CD4-positive, alpha-beta T cell treated with Interleukin-15 for 1 hour (primary cell): Measurements from ENCODE around the gene HEYL.

Source experiments
- DNase-seq: peaks from one replicate; pipeline ENCODE4 v3.0.0-alpha.2; 2020

The HEYL gene

DNA sequence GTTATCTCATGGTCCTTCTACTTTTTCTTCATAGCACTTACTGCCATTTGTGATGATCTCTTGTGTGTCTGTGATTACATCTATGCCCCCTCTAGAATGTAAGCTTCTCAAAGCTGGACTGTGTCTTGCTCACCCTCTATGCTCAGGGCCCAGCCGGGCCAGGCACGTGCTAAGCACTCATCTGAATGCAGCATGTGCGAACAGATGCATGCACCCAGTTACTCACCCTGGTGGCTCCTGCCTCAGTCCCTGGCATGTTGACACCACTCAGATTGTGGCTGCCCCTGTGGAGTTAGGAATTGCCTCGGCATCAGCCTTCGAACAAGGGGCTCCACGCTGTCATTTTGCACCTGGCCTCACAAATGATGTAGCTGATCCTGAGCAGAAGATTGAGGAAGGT lies 43.3 kb downstream of the HEYL start:
- no peak for DNase-seq

DNA sequence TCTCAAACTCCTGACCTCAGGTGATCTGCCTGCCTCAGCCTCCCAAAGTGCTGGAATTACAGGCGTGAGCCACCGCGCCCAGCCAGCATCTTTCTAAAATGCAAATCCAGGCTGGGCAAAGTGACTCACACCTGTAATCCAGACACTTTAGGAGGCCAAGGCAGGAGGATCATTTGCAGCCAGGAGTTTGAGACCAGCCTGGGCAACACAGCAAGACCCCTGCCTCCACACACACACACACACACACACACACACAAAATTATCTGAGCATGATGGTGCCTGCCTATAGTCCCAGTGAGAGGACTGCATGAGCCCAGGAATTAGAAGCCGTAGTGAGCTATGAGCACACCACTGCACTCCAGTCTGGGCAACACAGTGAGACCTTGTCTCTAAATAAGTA lies 46.1 kb downstream of the HEYL start:
- no peak for DNase-seq

DNA sequence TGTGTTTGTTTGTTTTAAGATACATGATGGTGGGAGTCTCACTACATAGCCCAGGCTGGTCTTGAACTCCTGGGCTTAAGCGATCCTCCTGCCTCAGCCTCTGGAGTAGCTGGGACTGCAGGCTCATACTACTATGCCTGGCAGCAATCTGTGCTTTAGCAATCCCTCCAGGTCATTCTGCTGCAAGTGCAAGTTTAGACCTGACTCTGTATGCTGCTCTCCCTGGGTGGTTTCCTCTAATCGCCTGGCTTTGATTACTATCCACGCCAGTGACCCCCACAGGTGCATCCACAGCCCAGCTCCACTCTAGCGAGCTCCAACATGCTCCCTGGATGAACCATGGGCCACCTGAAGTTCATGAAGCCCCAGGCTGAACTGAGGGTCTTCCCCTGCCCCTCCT lies 47.4 kb downstream of the HEYL start:
- DNase-seq, result no peak

DNA sequence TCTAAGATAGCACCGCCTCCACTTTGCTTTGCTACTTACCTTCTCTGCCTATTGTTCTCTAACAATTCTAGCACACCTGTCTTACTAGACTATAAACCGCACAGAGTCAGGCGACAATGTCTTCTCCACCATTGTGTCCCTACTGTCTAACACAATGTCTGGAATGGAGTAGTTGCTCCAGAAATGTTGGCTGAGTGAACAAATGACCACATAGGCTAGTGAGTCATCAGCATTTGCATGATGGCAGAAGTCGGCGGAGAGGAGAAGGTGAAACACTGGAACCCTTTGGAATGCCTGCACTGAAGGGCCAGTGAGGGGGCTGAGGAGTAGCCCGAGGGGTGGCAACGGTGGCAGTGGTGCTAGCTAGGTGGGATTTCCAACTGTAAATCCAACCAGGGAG lies 48.9 kb downstream of the HEYL start:
- no peak for DNase-seq

DNA sequence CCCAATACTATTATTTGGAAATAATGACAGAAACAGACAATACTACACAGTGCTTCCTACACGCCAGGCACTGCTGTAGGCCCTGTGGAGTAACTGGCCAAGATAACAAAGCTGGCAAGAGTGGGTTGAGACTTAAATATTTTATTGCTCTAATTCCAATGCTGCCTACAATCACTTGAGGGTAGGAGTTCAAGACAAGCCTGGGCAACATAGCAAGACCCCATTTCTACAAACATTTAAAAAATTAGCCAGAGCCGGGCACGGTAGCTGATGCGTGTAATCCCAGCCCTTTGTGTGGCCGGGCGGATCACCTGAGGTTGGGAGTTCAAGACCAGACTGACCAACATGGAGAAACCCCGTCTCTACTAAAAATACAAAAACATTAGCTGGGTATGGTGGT lies 53.5 kb downstream of the HEYL start:
- DNase-seq, result no peak

DNA sequence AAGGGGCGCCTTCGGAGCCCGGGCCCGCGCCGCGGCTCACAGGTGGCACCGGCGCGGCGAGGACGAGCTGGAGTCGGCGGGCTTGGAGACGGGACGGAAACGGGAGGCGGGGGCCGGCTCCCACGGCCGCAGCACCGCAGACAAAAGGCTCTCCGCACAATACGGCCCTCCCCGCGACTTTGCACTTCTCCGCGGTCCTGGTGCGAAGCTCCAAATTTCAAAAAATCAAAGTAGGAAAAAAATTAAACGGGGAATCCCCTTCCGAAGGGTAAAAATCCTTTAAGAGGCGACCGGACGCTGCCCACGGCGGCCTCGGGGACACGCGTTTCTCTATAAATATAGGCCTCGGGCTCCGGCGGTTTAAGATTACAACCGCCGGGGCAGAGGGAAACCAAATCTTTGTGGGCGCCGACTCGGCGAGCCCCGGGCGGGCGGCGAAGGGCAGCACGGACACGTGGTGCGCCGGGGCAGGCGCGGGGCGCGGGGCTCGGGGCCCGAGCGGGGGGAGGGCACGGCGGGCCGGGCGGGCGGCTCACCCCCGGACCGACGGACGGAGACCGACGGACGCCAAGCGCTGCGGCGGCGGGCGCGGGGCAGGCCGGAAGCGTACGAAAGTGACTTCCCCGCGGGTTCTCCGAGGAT lies 63.3 kb downstream of the HEYL start:
- peak; percentile 18 for DNase-seq

DNA sequence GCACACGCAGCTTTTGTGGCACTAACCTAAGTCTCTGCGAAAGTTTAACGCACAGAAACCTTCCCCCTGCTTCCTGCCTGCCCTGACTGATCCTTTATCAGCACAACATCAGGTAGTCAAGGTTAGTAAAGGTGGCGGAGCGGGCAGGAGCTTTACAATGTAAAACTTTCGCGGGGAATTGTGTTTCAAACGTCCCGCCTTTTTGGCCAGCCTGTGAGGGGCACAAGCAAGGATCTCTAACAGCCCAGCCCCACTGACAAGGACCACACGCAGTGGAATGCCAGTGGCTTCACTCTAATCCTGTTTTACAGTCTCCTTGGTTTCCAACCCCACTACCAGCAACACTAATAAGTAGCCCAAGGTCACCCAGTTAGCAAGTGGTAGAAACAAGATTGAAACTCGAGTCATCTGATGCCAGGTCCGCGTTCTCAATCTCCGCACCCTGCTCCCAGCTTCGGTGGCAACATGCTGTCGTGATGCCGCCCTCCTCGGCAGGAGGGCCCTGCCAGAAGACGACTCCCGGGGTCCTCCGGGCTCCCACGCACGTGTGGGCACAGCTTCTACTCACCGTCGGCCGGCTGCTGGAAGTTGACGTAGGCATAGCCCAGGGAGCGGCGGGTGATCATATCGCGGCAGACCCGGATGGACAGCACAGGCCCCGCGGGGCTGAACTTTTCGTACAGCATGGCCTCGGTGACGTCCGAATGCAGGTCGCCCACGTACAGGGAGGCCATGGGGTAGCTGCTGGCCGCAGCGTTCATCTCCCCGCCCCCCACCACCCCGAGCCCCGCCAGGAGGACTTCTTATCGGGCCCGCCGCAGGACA lies 64.0 kb downstream of the HEYL start:
- peak; percentile 55 for DNase-seq

DNA sequence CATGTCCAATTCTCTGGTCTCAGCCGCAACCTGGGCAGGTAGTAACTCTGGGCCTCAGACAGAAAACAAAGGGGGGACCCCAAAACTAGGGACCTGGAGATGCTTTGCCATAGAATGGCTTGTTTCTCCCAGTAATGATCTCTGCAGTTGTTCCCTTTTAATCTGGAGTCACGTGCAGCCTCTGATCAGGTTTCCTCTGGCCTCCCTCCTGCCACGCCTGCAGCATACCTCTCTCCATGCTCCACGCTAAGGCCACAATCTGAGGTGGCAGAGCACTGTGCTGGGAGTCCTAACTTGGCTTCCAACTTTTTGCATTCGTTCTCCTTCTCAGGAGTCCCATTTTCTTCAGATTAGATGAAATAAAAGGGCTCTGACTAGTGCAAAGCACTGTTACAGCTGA lies 64.8 kb downstream of the HEYL start:
- no peak for DNase-seq
